ENCODE measurements around the gene CHKA. TPM values are rescaled to one million over a fixed set of nuclear protein-coding genes. Genes with fewer than 3 reads are reported as not detected.
A peak's percentile ranks its signal among the peaks of the same experiment; 100 is the strongest.

CHKA gene
- total and polyA plus RNA-seq, 8 donors: 36.8 to 106 (median 82.8) TPM

- Histone ChIP-seq H3K4me1 (peaks cover 43 to 80% of the 10 kb centered on the region in 2 donors), H3K9me3 (no peaks in the 10 kb centered on the region), H3K4me3 (no peak overlapping the region), H3K36me3 (peaks cover 0 to 8% of the 10 kb centered on the region in 2 donors), H3K27me3 (no peaks in the 10 kb centered on the region), H3K27ac (peak overlapping the region; percentile 65 to 85)
- DNase-seq (peak in 2 of 4 donors; percentile 35 to 76), ATAC-seq (no peak)
- TF ChIP-seq CTCF (IDR thresholded peaks at IDR 0.05): no peak
- intact Hi-C loops (cut with DNase I): no loop called here
Measured at GRCh38 chr11:68013611-68014156, 107.5 kb downstream of the CHKA start.

DNA sequence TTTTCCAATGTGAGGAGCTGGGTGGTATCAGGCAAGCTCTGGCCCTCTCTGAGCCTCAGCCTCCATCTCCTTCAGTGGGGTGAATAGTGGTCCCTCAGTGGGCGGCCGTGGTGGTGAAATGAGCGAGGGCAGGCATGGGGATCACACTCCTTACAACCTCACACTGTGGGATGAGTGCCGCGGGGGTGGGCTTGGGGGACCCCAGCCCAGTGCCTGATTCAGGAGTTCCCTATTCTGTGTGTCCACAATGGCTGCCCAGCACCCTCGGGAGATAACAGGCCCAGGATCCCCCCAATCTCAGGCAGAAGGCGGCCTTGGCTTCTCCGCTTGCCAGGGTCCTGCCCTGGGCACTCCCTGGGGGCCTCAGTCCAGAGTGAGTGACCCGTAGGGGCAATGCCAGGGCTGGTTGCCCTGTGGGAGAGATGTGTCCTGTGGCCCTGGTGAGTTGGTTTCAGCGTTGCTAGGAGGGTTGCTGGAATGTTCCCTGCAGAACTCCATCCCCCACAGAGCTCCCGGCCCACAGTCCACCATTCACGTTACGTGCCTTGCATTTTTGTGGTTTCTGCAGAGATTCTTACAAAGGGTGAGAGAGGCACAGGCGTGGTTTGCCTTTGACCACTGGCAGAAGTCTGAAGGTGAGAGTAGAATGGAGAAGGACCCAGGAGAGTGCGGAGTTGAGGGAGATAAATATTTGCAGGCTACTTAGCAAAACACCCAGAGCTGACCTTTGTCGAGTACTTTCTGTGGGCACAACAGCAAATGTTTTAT, 108.2 kb downstream of the CHKA start:
- Histone ChIP-seq H3K27me3 (no peaks in the 10 kb centered on the region), H3K4me1 (peaks cover 43 to 87% of the 10 kb centered on the region in 2 donors), H3K9me3 (no peaks in the 10 kb centered on the region), H3K27ac (peak overlapping the region; percentile 93 to 96), H3K4me3 (no peak overlapping the region), H3K36me3 (peaks cover 0 to 6% of the 10 kb centered on the region in 2 donors)
- intact Hi-C loops (cut with DNase I): no loop called here
- no peak for TF ChIP-seq CTCF (IDR thresholded peaks at IDR 0.05)
- DNase-seq (peak; percentile 26 to 77 (median 76)), ATAC-seq (peak; percentile 42)

- peaks cover 43 to 91% of the 10 kb centered on the region in 2 donors for H3K4me1 ChIP-seq
Measured at GRCh38 chr11:68012044-68012842, 108.9 kb downstream of the CHKA start.

DNA sequence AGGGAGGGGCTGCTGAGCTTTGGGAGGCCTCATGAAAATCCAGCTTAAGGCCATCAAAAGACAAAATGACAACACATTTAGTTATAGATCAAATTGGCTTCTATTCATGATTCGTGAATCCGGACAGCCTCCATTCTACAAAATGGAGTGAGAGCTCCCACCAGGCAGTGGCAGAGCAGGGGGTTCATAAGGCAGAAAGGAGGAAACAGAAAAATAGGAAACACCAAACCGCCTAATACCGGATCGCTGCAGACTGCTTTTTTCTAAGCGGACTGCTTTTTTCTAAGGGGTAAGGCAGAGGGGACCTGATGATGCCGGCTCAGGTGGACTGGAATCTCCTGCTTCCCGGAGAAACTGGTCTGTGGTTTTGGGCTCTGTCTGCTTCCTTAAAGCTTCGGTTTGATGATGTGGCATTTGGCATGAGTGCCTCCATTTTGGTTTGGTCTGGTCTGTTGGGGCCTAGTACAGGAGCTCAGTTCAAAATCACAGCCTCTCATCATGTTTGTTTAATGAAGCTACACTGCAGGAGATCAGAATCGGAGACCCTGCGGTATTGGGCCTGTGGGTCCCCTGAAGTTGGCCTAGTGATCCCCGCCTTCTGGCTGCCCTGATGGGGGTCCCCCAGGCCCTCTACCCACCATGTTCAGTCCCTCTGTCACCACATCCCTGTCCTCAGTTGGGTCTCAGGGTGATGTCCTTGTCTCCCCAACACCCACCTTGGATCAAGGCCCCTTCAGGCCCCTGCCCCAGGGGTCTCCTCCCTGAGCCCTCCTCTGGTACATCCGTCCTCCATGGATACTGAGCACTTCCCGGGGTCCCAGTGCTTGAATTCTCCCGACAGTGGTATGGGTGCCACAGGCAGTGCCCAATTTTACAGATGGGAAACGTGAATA, 109.9 kb downstream of the CHKA start:
- intact Hi-C loops (cut with DNase I): no loop called here
- peak in 2 of 4 donors; percentile 16 to 34 for DNase-seq
- ATAC-seq: no peak
- peak overlapping the region; percentile 34 to 52 for H3K4me3 ChIP-seq
- H3K27ac ChIP-seq: peak overlapping the region; percentile 93 to 96
- peaks cover 43 to 84% of the 10 kb centered on the region in 2 donors for H3K4me1 ChIP-seq
- H3K36me3 ChIP-seq: peaks cover 0 to 6% of the 10 kb centered on the region in 2 donors
- TF ChIP-seq CTCF (IDR thresholded peaks at IDR 0.05): no peak
- no peaks in the 10 kb centered on the region for H3K9me3 ChIP-seq
- no peaks in the 10 kb centered on the region for H3K27me3 ChIP-seq

More at GRCh38 chr11:68012044-68012842, 108.9 kb downstream of the CHKA start:
- ATAC-seq: no peak
- H3K4me3 ChIP-seq: peak overlapping the region in 1 of 2 donors; percentile 52
- peak overlapping the region; percentile 93 to 96 for H3K27ac ChIP-seq
- no peak for TF ChIP-seq CTCF (IDR thresholded peaks at IDR 0.05)
- peak in 2 of 4 donors; percentile 37 to 83 for DNase-seq
- intact Hi-C loops (cut with DNase I): no loop called here
- peaks cover 0 to 6% of the 10 kb centered on the region in 2 donors for H3K36me3 ChIP-seq
- H3K9me3 ChIP-seq: no peaks in the 10 kb centered on the region
- no peaks in the 10 kb centered on the region for H3K27me3 ChIP-seq
